Liver (tissue), 3 donors: ENCODE data around the gene SFT2D1.

ENCODE experiments used
- ATF3 ChIP-seq: IDR thresholded peaks from 2 replicates; pipeline ENCODE4 v1.6.1; 2016; ENCODE audit warnings: antibody characterized with exemption
- EGR1 ChIP-seq, 2 donors: IDR thresholded peaks; 2 replicates each; pipeline ENCODE4 v1.6.1; 2016 to 2018; ENCODE audit warnings: antibody characterized with exemption in 2 of 2, low read depth in 2 of 2
- FOXA1 ChIP-seq: IDR thresholded peaks from 2 replicates; pipeline ENCODE4 v1.6.1; 2016; ENCODE audit warnings: antibody characterized with exemption
- GABPA ChIP-seq, 2 donors: IDR thresholded peaks in 1 of 2; conservative IDR thresholded peaks in 1 of 2; 2 replicates each; pipeline ENCODE4 v1.6.1; 2016; ENCODE audit warnings: antibody characterized with exemption in 2 of 2, mild to moderate bottlenecking in 1 of 2, moderate library complexity in 1 of 2
- HNF4A ChIP-seq, 2 donors: conservative IDR thresholded peaks; 2 replicates each; pipeline ENCODE4 v1.6.1; 2016; ENCODE audit warnings: antibody characterized with exemption in 2 of 2, mild to moderate bottlenecking in 2 of 2
- JUND ChIP-seq, 2 donors: IDR thresholded peaks; 2 replicates each; pipeline ENCODE4 v1.6.1; 2016; ENCODE audit warnings: antibody characterized with exemption in 2 of 2
- RAD21 ChIP-seq, 2 donors: IDR thresholded peaks; 2 replicates each; pipeline ENCODE4 v1.6.1; 2016; ENCODE audit warnings: antibody characterized with exemption in 2 of 2, mild to moderate bottlenecking in 2 of 2
- REST ChIP-seq: IDR thresholded peaks from 2 replicates; pipeline ENCODE4 v1.6.1; 2016; ENCODE audit warnings: antibody characterized with exemption, mild to moderate bottlenecking
- SP1 ChIP-seq: IDR thresholded peaks from 2 replicates; pipeline ENCODE4 v1.6.1; 2018; ENCODE audit warnings: antibody characterized with exemption, mild to moderate bottlenecking
- YY1 ChIP-seq: IDR thresholded peaks from 2 replicates; pipeline ENCODE4 v1.6.1; 2016; ENCODE audit warnings: antibody characterized with exemption, mild to moderate bottlenecking
- TF ChIP-seq, protein P1 (sequence below): fragments of 150-350 bp; IDR thresholded peaks from 2 replicates; pipeline ENCODE4 v1.5.1; 2017; ENCODE audit warnings: improper control_type of control experiment, low read depth, low read length; ENCODE audit not compliant: missing input control
- TF ChIP-seq, protein P2 (sequence below): IDR thresholded peaks from 2 replicates; pipeline ENCODE4 v1.6.1; 2016; ENCODE audit warnings: antibody characterized with exemption
- donor health status: healthy.
- donor health status: healthy.

DNA sequence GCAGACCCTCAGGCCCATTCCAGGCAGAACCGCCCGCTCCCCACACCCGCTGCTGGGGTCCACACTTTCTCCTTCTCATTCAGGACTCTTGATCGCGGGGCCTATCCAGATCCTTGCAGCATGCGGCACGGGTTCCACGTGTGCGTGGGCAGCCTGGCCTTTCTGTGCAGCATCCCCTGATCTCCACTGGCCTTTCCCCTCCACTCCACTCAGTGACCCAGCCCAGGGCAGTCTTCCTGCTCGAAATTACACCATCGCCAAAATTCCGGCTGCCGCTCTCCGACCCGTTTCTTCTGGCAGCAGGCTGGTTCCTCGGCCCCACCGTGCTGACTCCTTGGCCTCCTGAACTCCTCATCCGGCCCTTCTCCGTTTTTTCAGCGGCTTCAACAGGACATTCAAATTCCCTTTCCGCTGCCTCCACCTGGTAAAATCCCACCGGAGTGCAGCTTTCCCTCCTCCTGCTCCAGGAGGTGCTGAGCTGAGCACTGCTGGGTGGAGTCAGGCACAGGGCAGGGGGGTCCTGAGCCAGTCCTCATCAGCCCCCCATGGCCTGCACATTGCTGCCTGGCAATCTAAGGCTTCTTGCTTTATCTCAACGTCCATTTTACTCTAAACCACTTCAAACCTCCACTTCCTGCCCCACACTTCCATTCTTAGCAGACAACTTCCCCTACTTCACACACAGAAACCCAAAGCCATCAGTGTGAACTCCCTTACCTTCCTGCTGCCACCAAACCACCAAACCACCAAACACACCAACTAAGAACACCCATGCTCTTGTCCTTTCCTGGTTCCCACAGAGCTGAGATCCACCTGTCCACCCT is 9.0 kb downstream of the SFT2D1 start:
- TF ChIP-seq REST (no peak), YY1 (no peak), SP1 (no peak), RAD21 (IDR thresholded peaks at IDR 0.05) (no peak), GABPA (IDR thresholded peaks at IDR 0.05 in 1 of 2, conservative IDR thresholded peaks at IDR 0.05 in 1 of 2) (no peak), FOXA1 (no peak), ATF3 (no peak), EGR1 (IDR thresholded peaks at IDR 0.05; ENCODE audit: low read depth in 2 of 2) (no peak), JUND (IDR thresholded peaks at IDR 0.05) (no peak), HNF4A (conservative IDR thresholded peaks at IDR 0.05) (no peak)
- TF ChIP-seq, protein P1, sequence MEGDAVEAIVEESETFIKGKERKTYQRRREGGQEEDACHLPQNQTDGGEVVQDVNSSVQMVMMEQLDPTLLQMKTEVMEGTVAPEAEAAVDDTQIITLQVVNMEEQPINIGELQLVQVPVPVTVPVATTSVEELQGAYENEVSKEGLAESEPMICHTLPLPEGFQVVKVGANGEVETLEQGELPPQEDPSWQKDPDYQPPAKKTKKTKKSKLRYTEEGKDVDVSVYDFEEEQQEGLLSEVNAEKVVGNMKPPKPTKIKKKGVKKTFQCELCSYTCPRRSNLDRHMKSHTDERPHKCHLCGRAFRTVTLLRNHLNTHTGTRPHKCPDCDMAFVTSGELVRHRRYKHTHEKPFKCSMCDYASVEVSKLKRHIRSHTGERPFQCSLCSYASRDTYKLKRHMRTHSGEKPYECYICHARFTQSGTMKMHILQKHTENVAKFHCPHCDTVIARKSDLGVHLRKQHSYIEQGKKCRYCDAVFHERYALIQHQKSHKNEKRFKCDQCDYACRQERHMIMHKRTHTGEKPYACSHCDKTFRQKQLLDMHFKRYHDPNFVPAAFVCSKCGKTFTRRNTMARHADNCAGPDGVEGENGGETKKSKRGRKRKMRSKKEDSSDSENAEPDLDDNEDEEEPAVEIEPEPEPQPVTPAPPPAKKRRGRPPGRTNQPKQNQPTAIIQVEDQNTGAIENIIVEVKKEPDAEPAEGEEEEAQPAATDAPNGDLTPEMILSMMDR = no peak
- TF ChIP-seq, protein P2, sequence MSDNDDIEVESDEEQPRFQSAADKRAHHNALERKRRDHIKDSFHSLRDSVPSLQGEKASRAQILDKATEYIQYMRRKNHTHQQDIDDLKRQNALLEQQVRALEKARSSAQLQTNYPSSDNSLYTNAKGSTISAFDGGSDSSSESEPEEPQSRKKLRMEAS = no peak
